ENCODE results near the gene CDC42EP4. TPM values are rescaled to one million over a fixed set of nuclear protein-coding genes. Genes with fewer than 3 reads are reported as not detected.
"Not testable (repeated sequence)": the region's sequence is repeated elsewhere in the genome, so short reads cannot be mapped to it uniquely, and the experiment has no call there.

The CDC42EP4 gene
- total RNA-seq, 1 donor from 2014 or later: 13.8 TPM

DNA sequence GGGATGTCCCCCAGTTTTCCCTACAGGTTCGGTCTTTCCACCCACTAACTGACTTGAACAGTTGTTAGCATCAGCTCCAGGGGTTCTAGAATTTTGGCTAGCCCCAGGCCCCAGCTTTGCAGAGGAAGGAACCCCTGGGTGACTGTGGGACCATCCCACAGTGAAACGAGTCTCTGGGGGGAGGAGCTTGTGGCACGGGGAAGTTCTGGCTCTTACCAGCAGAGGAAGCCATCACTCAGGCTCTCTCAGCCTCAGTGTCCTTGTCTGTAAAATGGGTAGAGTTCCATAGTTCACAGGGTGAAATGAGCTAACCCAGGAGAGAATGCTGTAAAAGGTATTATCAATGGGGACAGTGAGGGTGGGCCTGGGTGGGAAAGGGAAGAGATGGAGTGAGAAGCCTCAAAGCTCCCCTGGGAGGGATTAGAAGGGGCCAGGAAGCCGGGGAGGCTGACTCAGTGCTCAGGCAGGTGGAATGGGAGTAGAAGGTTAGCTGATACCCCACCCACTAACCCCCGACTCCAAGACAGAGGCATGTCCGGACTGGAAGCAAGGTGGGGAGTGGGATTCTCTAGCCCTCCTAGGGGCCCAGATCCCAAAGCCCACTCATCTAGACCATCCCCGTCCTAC, 30.9 kb upstream of the CDC42EP4 start:
- DNase-seq: peak; percentile 30

DNA sequence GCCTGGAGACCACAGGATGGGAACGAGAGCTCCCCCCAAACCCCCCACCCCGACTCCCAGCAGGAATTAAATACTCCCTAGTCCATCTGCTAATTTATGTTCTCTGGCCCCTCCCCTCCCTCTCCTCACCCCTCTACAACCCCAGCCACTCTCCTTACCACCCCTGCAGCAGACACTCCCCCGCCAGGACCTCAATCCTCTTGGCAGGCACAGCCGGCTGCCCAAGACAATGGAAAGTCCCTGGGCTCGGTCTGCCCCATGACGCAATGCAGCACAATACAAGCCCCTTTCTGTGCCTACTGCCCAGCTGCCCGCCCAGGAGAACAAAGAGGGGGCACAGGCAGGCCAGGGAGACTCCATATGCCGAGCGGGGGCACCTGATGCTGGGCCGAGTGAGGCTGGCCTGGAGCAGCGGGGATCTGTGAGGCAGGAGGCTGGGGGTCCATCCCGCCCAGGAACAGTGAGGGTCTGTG, 30.3 kb upstream of the CDC42EP4 start:
- DNase-seq: peak; percentile 88

DNA sequence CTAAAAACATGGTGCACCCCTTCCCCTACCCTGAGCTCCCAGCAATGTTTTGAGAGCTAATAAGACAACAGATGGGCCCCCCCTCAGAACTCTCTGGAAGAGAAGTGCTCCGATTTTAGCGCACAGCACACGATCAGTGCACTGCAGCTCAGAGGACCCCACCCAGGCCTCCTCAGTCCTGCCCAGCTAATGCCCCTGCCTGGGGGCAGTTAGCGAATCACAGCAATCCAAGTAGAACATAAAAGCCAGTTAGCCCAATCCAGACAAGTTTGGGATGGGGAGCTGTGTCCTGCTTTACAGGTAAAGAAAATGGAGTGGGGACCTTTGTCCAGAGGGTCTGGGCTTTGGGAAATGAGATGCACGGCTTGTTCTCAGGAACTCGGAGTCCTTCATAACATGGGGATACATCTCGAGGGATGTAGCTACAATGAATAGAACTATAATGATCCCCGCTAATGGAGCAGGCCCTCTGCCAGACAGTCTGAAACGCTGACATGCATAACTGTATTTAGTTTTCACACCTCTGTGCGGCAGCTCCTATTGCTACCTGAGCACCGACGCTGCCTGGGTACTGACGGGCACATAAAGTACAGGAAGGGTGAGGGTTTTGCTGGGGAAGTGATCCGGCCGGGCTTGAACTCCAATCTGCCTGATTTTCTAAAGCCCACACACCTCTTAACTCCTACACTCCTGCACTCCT, 29.7 kb upstream of the CDC42EP4 start:
- peak; percentile 6 for DNase-seq

DNA sequence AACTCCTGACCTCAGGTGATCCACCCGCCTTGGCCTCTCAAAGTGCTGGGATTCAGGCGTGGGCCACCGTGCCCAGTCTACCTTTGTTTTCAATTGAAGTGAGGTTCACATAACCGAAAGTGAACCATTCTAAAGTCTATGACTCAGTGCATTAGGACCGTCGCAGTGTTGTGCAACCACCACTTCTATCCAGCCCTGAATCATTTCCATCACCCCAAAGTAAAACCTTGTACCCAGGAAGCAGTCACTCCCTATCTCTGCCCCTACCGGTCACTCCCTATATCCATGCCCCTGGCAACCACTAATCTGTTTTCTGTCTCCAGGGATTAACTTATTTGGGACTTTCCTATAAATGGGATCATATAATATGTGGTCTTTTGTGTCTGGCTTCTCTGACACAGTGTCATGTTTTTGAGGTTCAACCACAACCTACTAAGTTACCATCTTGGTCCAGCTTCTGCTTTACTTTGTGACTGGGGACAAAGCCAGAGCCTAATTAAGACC, 28.3 kb upstream of the CDC42EP4 start:
- DNase-seq: peak; percentile 15

DNA sequence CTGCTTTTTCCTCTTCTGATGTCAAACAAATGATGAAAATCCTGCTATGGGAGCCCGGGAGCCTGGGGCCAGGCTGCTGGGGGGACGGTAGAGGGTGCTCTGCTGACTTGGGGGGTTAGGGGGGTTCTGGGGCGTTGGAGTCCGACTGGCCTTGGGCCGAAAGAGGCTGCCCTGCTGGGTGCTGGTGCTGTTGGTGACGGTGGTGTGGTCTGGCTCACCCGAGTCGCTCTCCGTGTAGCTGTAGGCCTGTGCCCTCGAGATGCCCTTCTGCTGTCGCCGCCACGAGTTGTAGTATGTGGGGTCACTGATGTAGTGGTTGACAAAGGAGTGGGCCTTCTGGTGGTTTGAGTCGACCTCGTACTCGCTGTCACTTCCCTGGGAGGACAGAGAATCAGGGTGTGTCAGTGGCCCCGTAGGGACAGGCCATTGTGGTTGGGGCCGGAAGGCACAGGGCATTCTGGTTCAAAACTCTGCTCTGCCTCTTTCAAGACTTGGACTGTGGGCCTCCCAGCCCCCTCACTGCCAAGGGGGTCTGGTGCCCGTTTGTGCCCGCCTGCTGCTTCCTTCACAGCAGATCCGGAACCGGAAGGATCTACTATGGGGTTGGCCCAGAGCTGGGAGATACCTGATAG, 26.9 kb upstream of the CDC42EP4 start:
- DNase-seq: no peak

DNA sequence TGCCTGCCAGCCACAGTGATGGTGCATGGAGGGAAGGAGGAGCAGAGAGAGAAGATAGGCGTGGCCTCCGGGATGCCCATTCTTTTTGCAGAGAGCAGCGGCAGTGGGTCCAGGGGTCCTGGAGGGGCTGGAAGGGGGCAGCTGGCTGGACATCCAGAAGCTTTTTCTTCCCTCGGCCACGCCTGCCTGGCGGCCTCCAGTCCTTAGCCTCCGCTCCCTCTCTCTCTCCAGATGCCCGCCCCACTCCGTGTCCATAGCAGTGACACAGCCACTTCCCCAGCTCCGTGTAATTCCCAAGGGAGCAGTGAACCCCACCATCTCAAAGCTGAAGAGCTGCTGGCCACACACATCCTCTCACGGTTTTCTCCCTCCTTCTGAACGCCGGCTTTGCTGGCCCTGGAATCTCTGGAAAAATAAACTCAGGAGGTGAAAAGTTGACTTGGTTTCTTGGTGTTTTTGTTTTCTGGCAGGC, 26.3 kb upstream of the CDC42EP4 start:
- no peak for DNase-seq

DNA sequence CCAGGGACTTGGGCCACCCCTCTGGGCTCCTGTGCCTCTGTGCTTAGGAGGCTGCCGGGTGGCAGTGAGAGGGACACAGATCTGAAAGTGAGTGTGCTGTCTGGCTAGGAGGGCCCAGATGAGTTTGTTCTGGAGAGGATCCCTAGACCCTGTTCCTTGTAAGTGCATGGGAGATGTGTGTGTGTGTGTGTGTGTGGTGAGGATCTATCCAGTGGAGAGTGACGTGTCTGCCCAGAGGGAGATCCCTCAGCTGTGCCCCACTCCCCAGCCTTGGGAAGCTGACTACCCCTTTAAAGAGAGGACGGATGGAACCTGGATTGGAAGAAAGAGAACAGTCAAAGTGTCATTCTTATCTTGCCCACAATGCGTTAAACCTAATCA, 25.5 kb upstream of the CDC42EP4 start:
- DNase-seq: no peak

DNA sequence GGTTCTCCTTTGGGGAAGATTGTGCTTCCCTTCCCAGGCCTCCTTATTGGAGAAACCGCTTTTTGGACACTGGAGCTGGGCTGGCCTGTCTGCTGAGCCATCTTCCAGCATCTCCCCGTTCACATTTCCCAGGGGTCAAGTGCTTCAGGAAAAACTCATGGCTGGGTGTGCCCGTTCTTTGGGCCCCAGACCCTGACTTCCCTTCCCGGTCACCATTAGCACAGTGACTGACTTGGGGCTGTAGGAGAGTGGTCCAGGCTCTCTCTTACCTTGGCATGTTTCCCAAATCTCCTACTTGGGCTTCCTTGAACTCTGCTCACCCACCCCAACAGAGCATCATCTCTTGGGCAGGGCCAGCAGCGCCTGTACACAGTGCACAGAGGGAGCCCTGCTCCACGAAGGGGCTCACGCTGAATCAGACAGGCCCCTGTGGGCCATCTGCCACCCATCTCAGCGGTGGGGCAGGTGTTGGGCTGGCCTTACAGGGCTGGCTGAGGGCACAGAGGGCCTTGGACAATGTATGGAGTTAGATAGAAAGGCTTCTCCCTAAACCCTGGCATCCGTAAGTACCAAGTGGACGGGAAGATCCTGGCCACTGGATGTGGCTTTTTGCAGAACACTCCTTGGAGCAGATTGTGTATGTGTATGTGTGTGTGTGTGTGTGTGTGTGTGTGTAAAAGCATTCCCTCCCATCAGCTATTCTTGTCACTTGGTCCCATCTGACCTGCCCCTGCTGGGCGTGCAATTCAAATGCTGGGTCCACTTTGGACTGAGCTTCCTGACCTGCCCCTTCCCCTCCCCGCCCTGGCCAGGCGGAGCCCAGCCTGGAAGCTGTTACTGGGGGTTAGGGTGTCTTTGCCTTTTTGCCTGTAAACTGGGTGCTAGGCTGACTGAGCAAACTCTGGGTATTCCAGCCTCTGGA, 24.9 kb upstream of the CDC42EP4 start:
- no peak for DNase-seq

DNA sequence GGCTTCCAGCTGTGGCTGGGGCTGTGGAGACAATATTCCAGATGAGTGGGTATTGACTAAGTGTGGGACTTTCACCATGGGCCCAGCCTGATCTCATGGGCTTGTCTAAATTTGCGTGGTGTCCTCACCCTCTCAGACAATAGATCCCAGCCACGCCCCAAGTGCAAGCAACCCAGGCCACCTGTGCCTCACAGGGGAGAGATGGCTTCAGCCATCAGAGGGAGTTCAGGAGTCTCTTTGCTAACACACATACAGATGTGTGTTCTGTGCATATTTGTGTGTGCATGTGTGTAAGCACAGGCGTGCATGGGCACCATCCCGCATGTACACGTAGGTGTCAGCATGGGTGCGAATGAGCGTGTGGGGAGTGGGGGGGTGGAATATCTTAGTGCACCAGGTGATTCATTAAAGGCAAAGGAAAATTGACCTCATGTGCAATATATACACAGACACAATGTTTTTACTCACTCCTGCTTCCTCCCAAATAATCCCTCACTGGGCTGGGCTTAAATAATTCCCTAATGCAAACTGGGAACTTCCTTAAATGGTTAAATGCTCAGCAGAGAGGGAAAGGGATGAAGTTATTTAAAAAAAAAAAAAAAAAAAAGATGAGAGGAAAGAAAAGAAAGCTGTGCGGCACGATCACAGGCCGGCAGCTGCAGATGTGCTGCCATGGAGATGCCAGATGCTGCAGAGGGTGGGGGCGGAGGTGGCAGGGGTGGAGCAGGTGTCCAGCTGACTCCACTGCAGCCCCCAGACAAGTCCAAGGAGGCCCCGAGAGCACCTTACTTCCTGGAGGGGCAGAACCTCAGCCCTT, 24.0 kb upstream of the CDC42EP4 start:
- DNase-seq: no peak

DNA sequence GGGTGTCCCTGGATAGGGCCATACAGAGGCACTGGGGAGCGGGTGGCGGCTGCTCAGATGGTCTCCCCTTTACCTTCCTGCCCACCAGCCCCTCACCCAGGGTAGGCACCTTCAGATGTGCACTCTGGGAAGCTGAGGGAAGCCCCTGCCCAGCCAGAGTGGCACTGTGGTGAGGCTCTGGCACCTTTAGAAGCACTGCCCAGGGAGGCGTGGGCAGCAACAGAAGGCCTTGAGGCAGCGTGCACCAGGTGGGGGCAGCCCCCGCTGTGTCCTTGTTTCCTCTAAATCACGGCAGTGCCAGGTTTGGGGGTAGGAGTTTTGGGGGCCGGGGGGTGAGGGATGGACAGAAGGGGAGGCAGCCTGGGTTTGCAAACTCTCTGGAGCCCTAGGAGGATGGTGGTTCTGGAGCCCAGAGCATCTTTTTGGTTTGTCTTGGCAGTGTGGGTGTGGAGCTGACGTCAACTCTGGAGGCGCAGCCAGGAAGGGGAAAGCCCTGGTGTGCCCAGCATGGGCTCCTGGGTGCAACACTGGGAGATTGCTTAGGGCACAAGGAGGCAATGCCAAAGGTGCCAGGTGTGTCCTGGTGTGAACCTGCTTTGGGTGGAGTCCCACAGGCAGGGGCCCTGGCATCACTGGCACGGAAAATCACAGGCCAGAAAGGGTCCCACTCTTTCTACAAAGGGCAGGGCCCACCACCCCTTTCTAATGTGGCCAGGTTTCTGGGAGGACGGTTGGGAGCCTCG, 23.1 kb upstream of the CDC42EP4 start:
- DNase-seq: no peak

DNA sequence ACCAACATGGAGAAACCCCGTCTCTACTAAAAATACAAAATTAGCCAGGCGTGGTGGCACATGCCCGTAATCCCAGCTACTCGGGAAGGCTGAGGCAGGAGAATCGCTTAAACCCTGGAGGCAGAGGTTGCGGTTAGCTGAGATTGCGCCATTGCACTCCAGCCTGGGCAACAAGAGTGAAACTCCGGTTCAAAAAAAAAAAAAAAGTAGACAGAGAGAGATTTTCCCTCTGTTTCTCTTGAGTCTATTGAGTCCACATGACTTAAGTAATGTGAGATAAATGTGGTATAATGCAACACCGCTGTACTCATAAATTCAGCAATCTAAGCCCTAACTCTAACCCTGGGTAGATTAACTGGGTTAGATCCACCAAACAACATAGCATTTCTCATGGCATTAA, 21.6 kb upstream of the CDC42EP4 start:
- DNase-seq: not testable (repeated sequence)

DNA sequence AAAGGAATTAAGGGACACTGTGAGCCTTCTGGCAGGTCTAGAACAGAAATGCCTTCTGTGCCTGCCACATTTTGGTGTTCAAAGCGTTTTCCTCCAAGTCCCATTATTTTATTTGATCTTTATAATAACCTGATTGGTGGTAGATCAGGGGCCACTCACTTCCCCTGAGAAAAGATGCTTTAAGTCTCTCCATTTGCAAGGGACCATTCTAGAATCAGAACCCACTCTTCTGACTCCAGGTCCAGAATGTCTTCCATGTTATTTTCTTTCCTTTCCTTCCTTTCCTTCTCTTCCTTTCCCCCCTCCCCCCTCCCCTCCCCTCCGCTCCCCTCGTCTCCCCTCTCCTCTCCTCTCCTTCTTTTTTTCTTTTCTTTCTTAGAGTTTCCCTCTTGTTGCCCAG, 19.3 kb upstream of the CDC42EP4 start:
- DNase-seq: no peak

DNA sequence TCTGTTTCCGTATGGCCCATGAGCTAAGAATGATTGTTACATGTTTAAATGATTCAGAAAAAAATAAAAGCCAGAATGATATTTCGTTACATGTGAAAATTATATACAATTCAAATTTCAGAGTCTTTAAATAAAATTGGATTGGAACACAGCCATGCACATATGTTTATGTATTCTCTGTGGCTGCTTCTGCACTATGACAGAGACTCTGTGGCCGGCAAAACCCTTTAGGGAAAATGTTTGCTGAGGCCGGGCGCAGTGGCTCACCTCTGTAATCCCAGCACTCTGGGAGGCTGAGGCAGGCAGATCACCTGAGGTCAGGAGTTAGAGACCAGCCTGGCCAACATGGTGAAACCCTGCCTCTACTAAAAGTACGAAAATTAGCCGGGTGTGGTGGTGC, 15.9 kb upstream of the CDC42EP4 start:
- DNase-seq: no peak

DNA sequence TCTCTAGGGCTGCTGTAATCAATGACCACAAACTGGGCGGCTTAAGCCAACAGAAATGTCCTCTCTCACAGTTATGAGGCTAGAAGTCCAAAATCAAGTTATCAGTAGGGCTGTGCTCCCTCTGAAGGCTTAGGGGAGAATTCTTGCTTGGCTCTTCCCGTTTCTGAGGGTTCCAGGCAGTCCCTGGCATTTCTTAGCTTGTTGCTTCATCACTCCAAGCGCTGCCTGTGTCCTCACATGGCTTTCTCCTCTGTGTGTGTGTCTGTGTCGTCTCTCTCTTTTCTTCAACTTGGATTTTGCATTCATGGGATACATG, 13.7 kb upstream of the CDC42EP4 start:
- DNase-seq: no peak

DNA sequence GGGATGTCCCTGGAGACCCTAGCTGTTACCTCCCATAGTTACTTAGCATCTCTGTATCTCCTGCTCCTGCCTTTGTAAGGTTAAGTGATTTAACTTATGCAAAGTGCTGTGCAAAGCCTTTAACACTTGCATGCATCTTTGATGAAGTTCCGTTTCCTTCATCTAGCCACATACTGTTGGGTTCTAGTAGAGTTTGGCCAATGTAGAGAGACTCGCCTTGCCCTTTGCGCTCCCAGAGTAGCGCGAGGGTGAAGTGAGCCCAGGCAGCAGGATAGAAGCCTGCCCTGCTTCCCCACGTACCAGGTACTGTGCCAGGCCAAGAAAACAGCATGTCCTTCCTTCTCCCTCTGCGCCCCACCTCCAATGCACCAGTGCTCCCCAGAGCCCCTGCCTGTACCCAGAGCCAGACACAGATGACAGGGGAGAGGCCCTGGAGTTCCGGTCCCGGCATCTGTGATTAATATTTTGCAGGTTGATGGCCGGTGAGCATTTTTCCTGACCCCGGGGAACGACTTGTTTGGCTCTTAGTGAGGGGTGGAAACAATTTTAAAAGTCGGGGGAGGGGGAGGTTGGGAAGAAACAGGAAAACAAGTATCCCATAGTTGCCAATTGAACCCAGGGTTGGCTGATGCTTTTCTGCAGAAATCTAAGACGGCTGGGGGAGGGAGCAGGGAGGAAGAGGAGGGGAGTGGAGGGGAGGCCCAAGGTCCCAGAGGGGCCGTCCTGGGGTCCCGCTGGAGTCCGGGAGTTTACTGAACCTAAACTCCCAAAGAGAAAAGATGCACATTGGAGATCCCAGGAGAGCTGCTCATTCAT, 13.1 kb upstream of the CDC42EP4 start:
- no peak for DNase-seq

DNA sequence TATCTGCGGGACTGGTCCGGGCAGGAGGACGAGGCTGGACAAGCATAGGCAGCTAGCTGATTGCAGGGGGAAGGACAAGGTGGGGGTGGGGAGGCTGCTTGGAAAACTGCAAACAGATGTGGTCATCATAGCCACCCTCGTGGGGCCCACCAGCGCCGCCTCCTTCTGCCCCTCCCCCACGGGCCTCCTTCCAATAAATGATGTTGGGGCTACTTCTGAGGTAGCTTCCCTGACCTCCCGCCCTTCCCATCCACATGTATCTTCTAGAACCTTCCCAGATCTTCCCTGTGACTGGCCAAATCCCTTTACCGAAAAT, 12.3 kb upstream of the CDC42EP4 start:
- no peak for DNase-seq

DNA sequence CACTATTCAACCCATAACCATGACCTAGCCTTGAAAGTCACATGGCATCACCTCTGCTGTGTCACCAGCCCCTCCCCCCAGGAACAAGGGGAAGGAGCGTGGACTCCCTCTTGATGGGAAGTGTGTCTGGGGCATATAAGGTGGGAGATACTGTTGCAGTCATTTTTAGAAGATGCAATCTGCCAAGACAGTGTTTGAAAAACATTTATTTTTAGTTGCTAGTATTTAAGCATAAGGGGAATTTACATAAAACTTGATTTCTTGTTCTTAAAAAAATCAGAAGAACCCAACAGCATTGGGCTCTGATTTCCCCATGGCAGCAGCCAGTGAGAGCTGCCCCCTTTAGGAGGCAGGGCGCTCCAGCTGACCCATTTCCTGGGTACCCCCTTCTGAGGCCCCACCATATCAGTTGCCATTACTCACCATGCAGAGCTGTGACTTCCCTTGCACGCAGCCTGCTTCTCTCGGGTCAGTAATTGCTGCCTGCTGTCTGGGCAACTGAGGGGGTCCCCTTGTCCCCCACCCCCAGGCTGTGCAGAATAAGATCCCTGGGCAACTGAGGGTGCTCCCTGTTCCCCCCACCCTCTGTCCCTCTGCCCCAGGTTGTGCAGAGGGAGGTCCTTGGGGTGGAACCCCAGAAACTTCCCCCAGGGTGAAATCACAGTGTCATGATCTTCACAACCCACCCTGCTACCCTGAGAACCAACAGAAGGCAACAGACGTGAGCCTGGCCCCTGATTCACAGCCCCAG, 11.8 kb upstream of the CDC42EP4 start:
- DNase-seq: no peak

DNA sequence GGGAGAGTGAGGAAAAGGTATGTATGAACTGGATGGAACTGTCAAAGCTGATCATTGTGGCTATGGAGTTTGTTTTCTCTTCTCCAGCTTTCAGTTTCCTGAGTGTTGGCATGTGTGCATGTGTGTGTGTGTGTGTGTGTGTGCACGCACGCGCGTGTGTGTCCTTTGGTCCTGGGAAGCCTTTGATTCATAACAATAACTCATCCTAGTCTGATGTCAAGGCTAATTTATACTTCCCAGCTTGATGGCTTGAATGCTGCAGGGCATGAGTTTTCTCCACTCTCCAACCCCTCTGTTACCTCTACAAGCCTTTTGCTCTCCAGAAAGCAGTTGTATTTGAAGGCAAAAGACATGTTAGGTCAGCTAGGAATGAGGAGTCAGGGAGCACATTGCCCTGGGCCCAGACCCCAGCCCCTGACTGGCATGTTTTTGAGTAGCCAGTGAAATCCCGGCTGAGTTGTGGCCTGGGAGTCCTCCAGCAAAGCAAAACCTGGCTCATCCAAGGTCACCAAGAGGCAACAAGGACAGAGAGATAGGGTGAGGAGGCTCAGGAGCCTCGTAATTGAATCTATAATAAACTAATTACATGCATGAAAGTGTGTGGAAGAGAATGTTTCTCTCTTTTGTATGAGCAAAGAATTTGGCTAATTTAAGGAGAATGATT, 8.9 kb upstream of the CDC42EP4 start:
- DNase-seq: no peak

DNA sequence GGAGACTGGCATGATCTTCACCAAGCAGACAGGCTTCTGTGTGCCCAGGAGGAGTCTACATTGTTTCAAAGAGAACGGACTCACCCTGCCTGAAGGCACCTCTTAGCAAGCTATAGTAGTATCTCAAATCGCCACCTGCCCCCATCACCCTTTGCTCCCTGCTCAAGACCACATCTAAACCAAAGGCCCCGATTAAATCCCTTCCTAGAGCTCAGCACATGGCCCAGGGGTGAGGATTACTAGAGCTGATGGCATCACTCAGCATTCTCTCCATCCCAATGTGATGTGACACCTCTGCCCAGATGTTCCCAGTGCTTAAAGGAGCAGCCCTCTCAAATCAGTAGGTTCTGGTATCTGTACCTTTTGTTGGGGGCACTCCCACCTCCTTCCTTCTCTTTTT, 8.0 kb upstream of the CDC42EP4 start:
- DNase-seq: no peak

Data from dermis blood vessel endothelial cell (primary cell).